WI38 (cell line): ENCODE measurements around the gene MYLK.

ENCODE experiments used
- H3K4me3 ChIP-seq: 2 replicates; pipeline ENCODE4 v1.5.1; 2011; ENCODE audit warnings: low read depth, mild to moderate bottlenecking, control low read depth, low read length
- CTCF ChIP-seq: IDR thresholded peaks from 2 replicates; pipeline ENCODE4 v1.5.1; 2012; ENCODE audit warnings: low read depth, mild to moderate bottlenecking, control low read depth, low read length

Gene MYLK

GRCh38 chr3:123626881-123627280 is 257.3 kb downstream of the MYLK start:
- no peak overlapping the region for H3K4me3 ChIP-seq
- TF ChIP-seq CTCF, result no peak

- TF ChIP-seq CTCF, result no peak
- no peak overlapping the region for H3K4me3 ChIP-seq
Measured at GRCh38 chr3:123624302-123624701, 259.8 kb downstream of the MYLK start.

DNA sequence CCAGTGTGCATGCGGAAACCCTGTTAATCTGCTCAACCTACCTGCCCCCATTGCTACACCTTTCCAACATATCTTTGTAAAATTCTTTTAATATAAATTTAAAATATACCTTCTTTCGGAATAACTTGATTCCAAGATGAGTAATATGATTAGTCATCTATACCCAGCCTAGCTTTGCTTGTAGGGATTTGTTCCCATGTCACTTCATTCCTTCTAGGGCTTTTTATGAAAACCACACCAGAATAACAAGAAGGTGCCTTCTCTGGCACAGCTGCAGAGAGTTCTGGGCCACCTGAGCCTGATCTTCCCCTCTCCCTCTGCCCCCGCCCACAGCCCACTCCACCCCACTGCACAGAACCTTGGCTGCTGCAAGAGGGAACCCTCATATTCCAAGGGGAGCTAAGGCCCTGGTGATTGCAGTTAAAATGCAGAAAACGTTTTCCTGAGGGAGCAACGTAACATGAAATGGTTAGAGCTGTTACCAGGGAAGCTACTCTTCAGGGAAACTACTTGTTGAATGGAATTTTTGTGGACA is 260.7 kb downstream of the MYLK start:
- TF ChIP-seq CTCF, result no peak
- H3K4me3 ChIP-seq, result no peak overlapping the region

GRCh38 chr3:123622766-123623165 is 261.4 kb downstream of the MYLK start:
- H3K4me3 ChIP-seq, result no peak overlapping the region
- no peak for TF ChIP-seq CTCF

- no peak for TF ChIP-seq CTCF
Measured at GRCh38 chr3:123621850-123622189, 262.3 kb downstream of the MYLK start.

DNA sequence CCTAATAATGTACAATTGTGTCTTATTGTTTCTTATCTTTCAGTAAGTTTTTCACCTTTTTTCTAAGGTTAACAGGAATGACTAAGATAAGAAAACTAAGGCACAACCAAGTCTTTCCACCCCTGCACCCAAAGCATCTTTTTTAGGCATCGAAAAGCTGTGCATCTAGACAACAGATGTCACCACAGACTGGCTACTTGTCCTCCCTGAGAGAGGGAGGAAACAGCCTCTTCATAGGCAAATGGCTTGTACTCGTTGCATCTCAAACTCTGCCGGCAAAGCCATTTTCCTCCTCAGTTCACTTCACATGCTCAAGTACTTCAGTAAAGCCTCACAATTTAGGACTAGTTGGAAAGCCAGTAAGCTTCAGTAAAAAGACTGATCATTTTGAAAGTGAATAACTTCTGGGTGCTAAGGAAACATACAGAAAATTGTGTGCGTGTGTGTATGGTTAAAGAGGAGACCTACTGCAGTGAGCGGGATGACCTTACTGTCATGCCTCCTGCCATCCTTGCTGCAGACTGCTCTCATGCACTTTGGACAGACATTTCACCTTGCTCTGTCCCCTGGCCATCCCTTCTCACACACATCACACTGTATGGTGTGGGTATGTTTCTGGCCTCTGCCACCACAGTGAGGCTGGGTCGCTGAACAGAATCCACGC is 262.8 kb downstream of the MYLK start:
- no peak overlapping the region for H3K4me3 ChIP-seq
- no peak for TF ChIP-seq CTCF

More at GRCh38 chr3:123621850-123622189, 262.3 kb downstream of the MYLK start:
- H3K4me3 ChIP-seq, result no peak overlapping the region

DNA sequence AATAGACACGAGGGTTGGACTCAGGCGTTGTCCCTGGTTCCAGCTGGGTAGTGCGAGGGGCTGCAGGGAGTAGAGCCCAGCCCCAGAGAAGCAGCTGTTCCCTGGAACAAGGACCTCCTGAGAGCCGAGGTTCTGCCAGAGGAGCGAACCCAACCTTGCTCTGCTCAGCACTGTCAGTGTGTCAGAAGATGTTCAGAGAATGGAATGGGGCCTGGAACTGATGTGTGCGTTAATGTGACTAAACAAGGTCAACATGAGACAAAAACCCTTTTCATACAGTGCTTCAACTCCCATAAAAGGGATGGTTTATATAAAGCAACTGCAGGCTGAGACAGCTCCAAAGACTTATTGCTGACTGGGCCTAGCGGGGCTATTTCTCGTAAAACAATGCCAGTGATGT is 263.8 kb downstream of the MYLK start:
- no peak for TF ChIP-seq CTCF
- peak overlapping the region; percentile 62 for H3K4me3 ChIP-seq
